Upper lobe of left lung (tissue), 4 donors: ENCODE results near the gene CMTM4.

Source experiments
- CTCF ChIP-seq, 6 experiments: fragments of 450-650 bp in 4 of 6; fragments of 200-600 bp in 2 of 6; sonication (generic) in 2 of 6; IDR thresholded peaks; one replicate each; pipeline ENCODE4 v1.5.1; 2016 to 2019; ENCODE audit warnings: antibody characterized with exemption in 6 of 6
- EP300 ChIP-seq, 4 donors: sonication (generic); formaldehyde crosslinking; IDR thresholded peaks; one replicate each; pipeline ENCODE4 v1.5.1; 2017; ENCODE audit warnings: antibody characterized with exemption in 4 of 4, control low read depth in 2 of 4
- POLR2A ChIP-seq, 4 donors: fragments of 450-650 bp; IDR thresholded peaks; one replicate each; pipeline ENCODE4 v1.5.1; 2016 to 2017; ENCODE audit warnings: antibody characterized with exemption in 4 of 4, mild to moderate bottlenecking in 2 of 4
- POLR2AphosphoS5 ChIP-seq, 2 donors: sonication (generic); formaldehyde crosslinking; IDR thresholded peaks; one replicate each; pipeline ENCODE4 v1.5.1; 2017; ENCODE audit warnings: antibody characterized with exemption in 2 of 2

GRCh38 chr16:66658143-66658859 is 38.2 kb downstream of the CMTM4 start:
- TF ChIP-seq POLR2AphosphoS5 (IDR thresholded peaks at IDR 0.05) (no peak), CTCF (IDR thresholded peaks at IDR 0.05) (no peak), POLR2A (IDR thresholded peaks at IDR 0.05) (no peak), EP300 (IDR thresholded peaks at IDR 0.05) (no peak)
